IPS-NIHi11 (cell line): Measurements from ENCODE around the gene LARP1B.
A peak's percentile ranks its signal among the peaks of the same experiment; 100 is the strongest.
"Not testable (repeated sequence)": the region's sequence is repeated elsewhere in the genome, so short reads cannot be mapped to it uniquely, and the experiment has no call there.

Experiments
- DNase-seq: peaks from one replicate; pipeline ENCODE4 v3.0.0; 2012; ENCODE audit warnings: mixed read lengths, low spot score

LARP1B gene

DNA sequence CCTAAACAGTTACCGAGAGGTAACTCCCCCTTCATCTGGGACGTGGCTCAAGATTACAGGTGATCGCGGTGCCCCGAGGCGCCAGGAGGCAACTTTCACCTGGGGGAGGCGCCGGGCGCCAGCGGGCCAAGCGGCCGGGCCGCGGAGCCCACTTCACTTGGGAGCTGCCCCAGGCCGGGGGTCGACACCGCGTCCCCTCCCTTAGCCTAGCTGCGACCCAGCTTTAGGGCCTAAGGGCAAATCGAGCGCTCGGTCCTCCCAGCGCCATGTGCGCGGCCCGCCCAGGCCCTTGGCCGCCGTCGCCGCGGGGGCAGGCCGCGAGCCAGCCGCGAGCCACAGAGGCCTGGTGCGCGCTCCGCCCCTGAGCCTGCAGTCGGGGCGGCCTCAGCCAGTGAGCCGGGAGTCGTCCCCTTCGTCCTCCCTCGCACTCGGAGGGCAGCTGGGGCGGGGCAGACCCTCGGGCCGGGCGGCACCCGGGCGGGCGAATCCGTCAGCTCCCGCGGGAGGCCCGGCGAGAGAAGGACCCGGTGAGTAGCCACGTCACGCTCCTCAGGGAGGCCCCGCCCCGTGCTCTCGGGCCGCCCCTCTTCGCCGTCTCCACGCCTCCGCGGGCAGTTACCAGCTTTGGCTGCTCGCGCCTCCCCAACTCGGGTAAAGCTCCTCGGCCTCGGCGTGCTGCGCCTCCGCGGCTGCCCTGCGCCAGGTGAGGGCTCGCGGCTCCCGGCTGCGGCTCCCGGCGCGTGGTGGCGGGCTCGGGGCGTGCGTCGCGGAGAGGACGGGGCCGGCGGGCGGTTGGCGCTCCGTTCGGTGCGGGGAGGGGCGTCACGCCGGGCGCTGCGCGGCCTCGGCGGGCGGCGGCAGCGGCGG, at the start of gene LARP1B:
Gene LARP1B (plus strand): TSS at position 614 of the 867 bp plus-strand sequence. CDS start 13,640 bp downstream, outside the sequence.
- DNase-seq, result peak; percentile 94

DNA sequence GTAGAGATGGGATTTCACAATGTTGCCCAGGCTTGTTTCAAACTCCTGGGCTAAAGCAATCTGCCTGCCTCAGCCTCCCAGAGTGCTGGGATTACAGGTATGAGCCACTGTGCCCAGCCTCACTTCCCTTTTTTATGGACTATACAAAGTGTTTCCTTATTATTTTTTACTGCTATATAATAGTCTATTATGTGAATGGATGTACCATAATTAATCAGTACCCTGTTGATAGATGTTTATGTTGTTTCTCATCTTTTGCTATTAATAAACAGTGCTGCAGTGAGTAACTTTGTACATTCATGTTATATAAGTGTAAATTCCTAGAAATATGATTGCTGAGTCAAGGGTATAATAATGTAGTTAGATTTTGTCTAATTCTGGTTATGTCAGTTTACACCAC, 35.8 kb upstream of the LARP1B start:
- DNase-seq, result no peak

GRCh38 chr4:128029907-128030306, 31.2 kb upstream of the LARP1B start:
- DNase-seq, result no peak

- no peak for DNase-seq
These were observed 29.2 kb upstream of the LARP1B start for GRCh38 chr4:128031756-128032384.

DNA sequence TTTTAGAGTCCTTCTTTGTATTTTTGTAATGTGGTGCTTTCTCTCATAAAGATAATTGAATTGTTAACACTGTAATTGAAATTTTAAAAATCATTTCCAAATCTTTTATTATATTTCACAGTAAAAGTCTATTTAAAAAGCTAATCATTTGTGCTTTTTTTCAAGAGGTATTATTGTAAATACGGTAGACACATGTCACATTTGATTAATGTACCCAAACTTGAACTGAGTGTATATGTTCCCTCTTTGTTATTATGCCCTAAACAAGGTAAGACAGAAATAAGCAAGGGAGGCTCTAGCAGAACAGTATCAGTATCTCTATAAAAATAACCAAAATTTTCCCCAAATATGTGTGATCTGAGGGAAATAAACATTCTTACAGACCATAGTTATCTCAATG, 21.5 kb upstream of the LARP1B start:
- no peak for DNase-seq

GRCh38 chr4:128047019-128047418, 14.1 kb upstream of the LARP1B start:
- DNase-seq, result not testable (repeated sequence)

DNA sequence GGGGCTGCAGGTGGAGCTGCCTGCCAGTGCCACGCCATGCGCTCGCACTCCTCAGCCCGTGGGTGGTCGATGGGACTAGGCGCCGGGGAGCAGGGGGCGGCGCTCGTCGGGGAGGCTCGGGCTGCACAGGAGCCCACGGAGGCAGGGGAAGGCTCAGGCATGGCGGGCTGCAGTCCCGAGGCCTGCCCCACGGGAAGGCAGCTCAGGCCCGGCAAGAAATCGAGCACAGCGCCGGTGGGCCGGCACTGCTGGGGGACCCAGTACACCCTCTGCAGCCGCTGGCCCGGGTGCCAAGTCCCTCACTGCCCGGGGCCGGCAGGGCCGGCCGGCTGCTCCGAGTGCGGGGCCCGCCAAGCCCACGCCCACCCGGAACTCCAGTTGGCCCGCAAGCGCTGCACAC, 13.6 kb upstream of the LARP1B start:
- DNase-seq, result not testable (repeated sequence)

- not testable (repeated sequence) for DNase-seq
These were observed 9.9 kb upstream of the LARP1B start for GRCh38 chr4:128051229-128051628.

DNA sequence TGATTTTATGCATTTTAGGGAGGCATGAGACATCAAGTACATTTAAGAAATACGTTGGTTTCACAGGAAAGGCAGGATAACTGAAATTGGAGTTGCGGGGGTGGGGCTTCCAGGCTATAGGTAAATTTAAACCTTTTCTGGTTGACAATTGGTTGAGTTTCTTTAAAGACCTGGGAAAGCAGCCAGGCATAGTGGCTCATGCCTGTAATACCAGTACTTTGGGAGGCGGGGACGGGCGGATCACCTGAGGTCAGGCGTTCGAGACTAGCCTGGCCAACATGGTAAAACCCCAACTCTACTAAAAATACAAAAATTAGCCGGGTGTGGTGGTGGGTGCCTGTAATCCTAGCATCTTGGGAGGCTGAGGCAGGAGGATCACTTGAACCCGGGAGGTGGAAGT, 6.2 kb upstream of the LARP1B start:
- DNase-seq, result not testable (repeated sequence)

DNA sequence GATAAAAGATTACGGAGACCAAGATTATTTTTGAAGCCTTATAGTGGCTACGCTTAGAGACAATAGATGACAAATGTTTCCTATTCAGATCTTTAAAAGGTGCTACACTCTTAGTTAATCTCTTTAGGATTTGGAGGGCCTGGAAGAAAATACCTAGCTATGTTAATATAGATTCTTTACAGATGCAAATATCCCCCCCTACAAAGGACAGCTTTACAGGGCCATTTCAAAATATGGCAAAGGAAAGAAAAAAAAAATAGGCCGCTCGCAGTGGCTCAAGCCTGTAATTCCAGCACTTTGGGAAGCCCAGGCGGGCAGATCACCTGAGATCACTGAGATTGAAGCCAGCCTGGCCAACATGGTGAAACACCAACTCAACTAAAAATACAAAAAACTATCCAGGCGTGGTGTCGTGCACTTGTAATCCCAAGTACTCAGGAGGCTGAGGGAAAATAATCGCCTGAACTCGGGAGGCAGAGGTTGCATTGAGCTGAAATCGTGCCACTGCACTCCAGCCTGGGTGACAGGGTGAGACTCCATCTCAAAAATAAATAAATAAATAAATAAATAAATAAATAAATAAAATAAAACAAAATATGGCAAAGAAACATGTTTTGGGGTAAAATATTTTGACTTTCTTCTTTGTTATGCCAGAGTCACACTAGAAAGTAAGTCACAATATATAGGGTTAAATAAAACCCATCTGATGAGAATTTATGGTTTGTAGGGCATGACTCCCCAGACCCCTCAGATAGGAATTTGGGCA, 5.5 kb upstream of the LARP1B start:
- DNase-seq, result not testable (repeated sequence)

GRCh38 chr4:128056396-128056795, 4.7 kb upstream of the LARP1B start:
- DNase-seq, result no peak

- no peak for DNase-seq
These were observed 902 bp upstream of the LARP1B start for GRCh38 chr4:128060121-128060698.

DNA sequence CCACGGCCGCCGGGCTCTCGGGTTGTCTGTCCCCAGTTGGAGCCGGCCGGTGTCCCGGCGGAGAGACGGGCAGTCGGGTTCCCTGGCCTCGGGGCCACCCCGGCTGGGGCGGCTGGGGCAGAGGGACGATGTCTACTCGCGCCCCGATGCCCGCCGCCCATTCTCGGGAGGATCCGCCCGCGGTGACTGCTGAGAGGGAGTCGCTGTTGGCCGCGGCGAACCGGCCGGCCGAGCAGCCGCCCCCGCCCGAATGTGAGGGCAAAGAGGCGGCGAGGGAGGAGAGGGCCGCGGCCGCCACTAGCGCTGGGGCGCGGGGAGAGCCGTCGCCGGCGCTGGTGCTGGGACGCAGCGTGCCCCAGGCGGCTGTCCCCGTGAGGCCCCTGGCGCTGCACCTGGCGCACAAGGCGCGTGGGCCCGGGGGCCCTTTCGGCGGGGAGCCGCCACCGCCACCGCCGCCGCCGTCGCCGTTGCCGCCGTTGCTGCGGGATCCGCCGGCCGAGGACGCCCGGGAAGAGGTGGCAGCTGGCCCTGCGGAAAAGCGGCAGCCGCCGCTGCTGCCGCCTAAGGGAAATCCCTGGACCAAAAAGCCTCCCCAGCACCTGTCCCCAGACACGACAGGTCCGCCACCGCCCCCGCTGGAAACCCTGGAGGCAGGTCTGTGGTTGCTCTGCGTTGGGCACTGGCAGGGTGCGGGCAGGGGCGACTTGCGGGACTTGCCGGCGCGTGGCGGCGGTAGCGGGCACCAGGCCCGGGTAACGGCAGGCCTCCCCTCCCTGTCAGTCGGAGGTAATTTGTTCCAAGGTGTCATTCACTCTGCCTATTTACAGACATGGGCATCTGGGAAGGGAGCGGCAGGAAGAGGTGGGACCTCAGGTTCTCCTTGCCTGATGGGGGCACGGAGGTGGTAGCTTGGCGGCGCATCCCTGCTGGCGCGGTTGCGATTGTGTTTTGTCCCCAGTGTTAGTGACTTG, 739 bp downstream of the LARP1B start:
- DNase-seq, result peak; percentile 56

GRCh38 chr4:128066453-128066820, 5.3 kb downstream of the LARP1B start:
- not testable (repeated sequence) for DNase-seq

GRCh38 chr4:128068918-128069317, 7.8 kb downstream of the LARP1B start:
- DNase-seq, result peak; percentile 19

GRCh38 chr4:128076464-128076863, 15.4 kb downstream of the LARP1B start:
- DNase-seq, result no peak

DNA sequence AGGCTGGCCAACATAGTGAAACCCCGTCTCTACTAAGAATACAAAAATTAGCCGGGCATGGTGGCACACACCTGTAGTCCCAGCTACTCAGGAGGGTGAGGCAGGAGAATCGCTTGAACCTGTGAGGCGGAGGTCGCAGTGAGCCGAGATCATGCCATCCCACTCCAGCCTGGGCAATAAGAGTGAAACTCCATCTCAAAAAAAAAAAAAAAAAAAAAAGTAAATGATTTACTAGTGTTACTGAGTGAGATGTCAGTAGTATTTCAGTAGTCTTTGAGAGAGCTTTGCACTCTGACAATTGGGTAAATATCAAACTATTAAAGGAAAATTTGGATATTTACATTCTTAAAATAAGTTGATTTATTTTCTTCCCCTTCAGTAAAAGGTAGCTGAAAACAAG, 34.2 kb downstream of the LARP1B start:
- not testable (repeated sequence) for DNase-seq

- DNase-seq, result no peak
These were observed 46.7 kb downstream of the LARP1B start for GRCh38 chr4:128107766-128108165.

DNA sequence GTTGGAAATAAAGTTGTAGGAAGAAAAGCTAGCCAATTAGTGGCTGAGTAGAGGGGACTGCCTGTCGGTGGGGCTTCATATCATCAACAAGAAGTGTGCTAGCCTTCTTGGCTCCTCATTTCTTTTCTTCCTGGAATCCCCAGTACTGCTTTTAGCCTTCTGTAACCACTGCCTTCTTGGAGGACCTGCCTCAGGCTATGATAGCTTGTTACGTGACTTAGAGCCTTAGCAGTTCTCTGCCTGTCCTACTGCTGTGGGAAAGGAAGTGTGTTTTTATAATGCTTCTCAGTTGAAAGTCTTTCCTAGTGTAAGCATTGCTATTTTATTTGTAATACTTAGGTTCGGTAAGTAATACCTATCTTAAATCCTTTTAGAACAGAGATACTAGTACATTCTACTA, 61.9 kb downstream of the LARP1B start:
- DNase-seq, result no peak

DNA sequence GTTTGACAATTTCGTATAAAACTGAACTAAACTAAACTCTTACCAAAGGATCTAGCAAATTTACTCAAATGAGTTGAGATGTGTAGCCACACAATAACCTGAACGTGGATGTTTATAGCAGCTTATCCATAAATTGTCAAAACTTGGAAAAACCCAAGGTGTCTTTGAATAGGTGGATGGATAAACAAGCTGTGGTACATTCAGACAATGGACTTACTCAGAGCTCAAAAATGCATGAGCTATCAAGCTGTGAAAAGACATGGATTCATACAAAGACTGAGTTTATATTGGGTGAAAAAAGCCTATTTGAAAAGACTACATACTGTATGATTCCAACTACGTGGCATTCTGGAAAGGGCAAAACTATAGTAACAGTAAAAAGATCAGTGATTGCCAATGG, 69.5 kb downstream of the LARP1B start:
- no peak for DNase-seq

DNA sequence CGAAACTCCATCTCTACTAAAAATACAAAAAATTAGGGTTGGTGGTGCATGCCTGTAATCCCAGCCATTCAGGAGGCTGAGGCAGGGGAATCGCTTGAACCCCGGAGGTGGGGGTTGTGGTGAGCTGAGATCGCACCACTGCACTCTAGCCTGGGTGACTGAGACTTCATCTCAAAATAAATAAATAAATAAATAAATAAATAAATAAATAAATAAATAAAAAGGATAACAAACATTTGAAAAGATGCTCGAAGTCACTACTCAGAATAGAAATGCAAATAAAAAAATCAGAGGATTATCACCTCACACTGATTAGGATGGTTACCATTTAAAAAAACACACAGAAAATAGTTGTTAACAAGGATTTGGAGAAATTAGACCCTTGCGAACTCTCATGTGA, 73.8 kb downstream of the LARP1B start:
- DNase-seq, result no peak
